Tibial artery (tissue), 4 donors: ENCODE results near the gene PDCL3.

ENCODE experiments used
- DNase-seq, 2 donors: peaks; one replicate each; pipeline ENCODE4 v3.0.0-alpha.2; 2019
- H3K27ac ChIP-seq, 2 donors: fragments of 200-600 bp; sonication (generic) in 1 of 2; 1 replicate in 1 of 2; 2 replicates in 1 of 2; pipeline ENCODE4 v1.5.1; 2018 to 2019; ENCODE audit warnings: mild to moderate bottlenecking in 1 of 2
- H3K27me3 ChIP-seq, 2 donors: fragments of 200-600 bp; sonication (generic) in 1 of 2; one replicate each; pipeline versions ENCODE4 v1.5.1 to v1.6.0; 2016 to 2019
- H3K36me3 ChIP-seq, 3 donors: fragments of 200-600 bp; sonication (generic) in 2 of 3; one replicate each; pipeline ENCODE4 v1.5.1; 2016 to 2019; ENCODE audit warnings: mild to moderate bottlenecking in 2 of 3
- H3K4me1 ChIP-seq, 4 donors: fragments of 200-600 bp; sonication (generic) in 2 of 4; 1 replicate in 3 of 4; 2 replicates in 1 of 4; pipeline ENCODE4 v1.5.1; 2016 to 2019
- H3K4me3 ChIP-seq, 2 donors: fragments of 200-600 bp; sonication (generic) in 1 of 2; 1 replicate in 1 of 2; 2 replicates in 1 of 2; pipeline ENCODE4 v1.5.1; 2018 to 2019; ENCODE audit warnings: mild to moderate bottlenecking in 2 of 2
- H3K9me3 ChIP-seq, 3 donors: fragments of 200-600 bp; sonication (generic) in 1 of 3; one replicate each; pipeline ENCODE4 v1.5.1; 2016 to 2019
- CTCF ChIP-seq, 2 experiments: fragments of 200-600 bp in 1 of 2; fragments of 450-650 bp in 1 of 2; IDR thresholded peaks; one replicate each; pipeline ENCODE4 v1.5.1; 2017 to 2019; ENCODE audit warnings: antibody characterized with exemption in 2 of 2, mild to moderate bottlenecking in 1 of 2, moderate library complexity in 1 of 2
- intact Hi-C: fragments of 100-400 bp; cut with DNase I; formaldehyde crosslinking; loops from one replicate; pipeline ENCODE4 v1.15.0; 2023; ENCODE audit warnings: low total_unique reads

PDCL3 gene

GRCh38 chr2:100562613-100563406 lies at the start of gene PDCL3:
PDCL3 (plus strand) TSS chr2:100562993; CDS start chr2:100563068, 75 bp downstream.
- peak; percentile 98 to 99 for DNase-seq
- Histone ChIP-seq H3K27ac (peak within 1 kb of the TSS; percentile 87 to 89), H3K4me3 (peak within 1 kb of the TSS; percentile 80 to 84), H3K9me3 (no peaks in the 10 kb centered on the region), H3K36me3 (peaks cover 0 to 18% (median 15%) of the 10 kb centered on the region in 3 donors), H3K27me3 (no peaks in the 10 kb centered on the region), H3K4me1 (peaks cover 0 to 14% (median 8%) of the 10 kb centered on the region in 4 donors)
- peak in 1 of 2 experiments; percentile 19 for TF ChIP-seq CTCF (IDR thresholded peaks at IDR 0.05)
- intact Hi-C loops, result no loop called here

GRCh38 chr2:100513650-100514049 lies 49.1 kb upstream of the PDCL3 start:
- TF ChIP-seq CTCF (IDR thresholded peaks at IDR 0.05), result no peak
- intact Hi-C loops, result no loop called here
- H3K9me3 ChIP-seq, result no peaks in the 10 kb centered on the region
- DNase-seq, result no peak
- H3K4me3 ChIP-seq, result no peak overlapping the region
- no peak overlapping the region for H3K27ac ChIP-seq
- no peaks in the 10 kb centered on the region for H3K36me3 ChIP-seq
- H3K27me3 ChIP-seq, result no peaks in the 10 kb centered on the region
- H3K4me1 ChIP-seq, result no peaks in the 10 kb centered on the region

GRCh38 chr2:100517556-100517955 lies 45.2 kb upstream of the PDCL3 start:
- DNase-seq, result no peak
- H3K36me3 ChIP-seq, result no peaks in the 10 kb centered on the region
- no peaks in the 10 kb centered on the region for H3K27me3 ChIP-seq
- no peak overlapping the region for H3K4me3 ChIP-seq
- intact Hi-C loops, result no loop called here
- no peak for TF ChIP-seq CTCF (IDR thresholded peaks at IDR 0.05)
- no peaks in the 10 kb centered on the region for H3K9me3 ChIP-seq
- H3K4me1 ChIP-seq, result no peaks in the 10 kb centered on the region
- no peak overlapping the region for H3K27ac ChIP-seq

GRCh38 chr2:100518801-100519200 lies 44.0 kb upstream of the PDCL3 start:
- Histone ChIP-seq H3K36me3 (no peaks in the 10 kb centered on the region), H3K4me1 (no peaks in the 10 kb centered on the region), H3K4me3 (no peak overlapping the region), H3K9me3 (no peaks in the 10 kb centered on the region), H3K27me3 (no peaks in the 10 kb centered on the region), H3K27ac (no peak overlapping the region)
- intact Hi-C loops, result no loop called here
- DNase-seq, result no peak
- no peak for TF ChIP-seq CTCF (IDR thresholded peaks at IDR 0.05)

GRCh38 chr2:100520224-100520623 lies 42.6 kb upstream of the PDCL3 start:
- Histone ChIP-seq H3K4me1 (no peaks in the 10 kb centered on the region), H3K4me3 (no peak overlapping the region), H3K27ac (no peak overlapping the region), H3K27me3 (no peaks in the 10 kb centered on the region), H3K36me3 (no peaks in the 10 kb centered on the region), H3K9me3 (no peaks in the 10 kb centered on the region)
- no peak for DNase-seq
- intact Hi-C loops, result no loop called here
- no peak for TF ChIP-seq CTCF (IDR thresholded peaks at IDR 0.05)
